Activated CD4-positive, alpha-beta T cell treated with anti-CD3 and anti-CD28 coated beads for 36 hours (primary cell): ENCODE measurements around the gene GNAI1. TPM values are rescaled to one million over a fixed set of nuclear protein-coding genes. Genes with fewer than 3 reads are reported as not detected.

Experiments used
- ATAC-seq: fragments of 200-7000 bp; cut with Tn5 transposase; one replicate; pipeline ENCODE4 v1.10.0; 2021; ENCODE audit warnings: mild to moderate bottlenecking, moderate library complexity
- CTCF ChIA-PET: fragments of 350-600 bp; sonication (Branson Sonifier 250); formaldehyde crosslinking; loops from one replicate; lab custom pipeline; 2021; ENCODE audit warnings: antibody characterized with exemption; lab: Charles Lee
- POLR2A ChIA-PET: fragments of 350-600 bp; sonication (Branson Sonifier 250); formaldehyde crosslinking; loops from one replicate; lab custom pipeline; 2021; ENCODE audit warnings: antibody characterized with exemption, inconsistent platforms; lab: Charles Lee
- DNase-seq: peaks from one replicate; pipeline ENCODE4 v3.0.0-alpha.2; 2020
- H3K27ac Mint-ChIP-seq: one replicate; pipeline ENCODE4 v1.8.0; 2021; ENCODE audit warnings: mixed read lengths
- H3K27me3 Mint-ChIP-seq: one replicate; pipeline ENCODE4 v1.8.0; 2021; ENCODE audit warnings: mixed read lengths
- H3K36me3 Mint-ChIP-seq: one replicate; pipeline ENCODE4 v1.8.0; 2021; ENCODE audit warnings: low read depth, mixed read lengths
- H3K4me1 Mint-ChIP-seq: one replicate; pipeline ENCODE4 v1.8.0; 2021; ENCODE audit warnings: mixed read lengths
- H3K4me3 Mint-ChIP-seq: one replicate; pipeline ENCODE4 v1.8.0; 2021; ENCODE audit warnings: mild to moderate bottlenecking, moderate library complexity, mixed read lengths
- H3K9me3 Mint-ChIP-seq: one replicate; pipeline ENCODE4 v1.8.0; 2021; ENCODE audit warnings: low read depth, mixed read lengths
- intact Hi-C, 2 experiments: fragments of 100-400 bp; cut with DNase I in 1 of 2; cut with micrococcal nuclease in 1 of 2; formaldehyde crosslinking; loops; one replicate each; pipeline versions ENCODE4 v1.14.2 to v1.15.1; 2022 to 2024; cut with DNase I, micrococcal nuclease
- total RNA-seq, 2 experiments: library from RNA; stranded (reverse); gene quantifications; one replicate each; pipeline ENCODE4 v1.2.3, GENCODE V29; 2021

GNAI1 gene
- total RNA-seq, 2 experiments from 2014 or later = 3.6 to 4.1 TPM

- H3K4me3 Mint-ChIP-seq = no peak overlapping the region
- no peaks in the 10 kb centered on the region for H3K9me3 Mint-ChIP-seq
- ATAC-seq (peak; percentile 45), DNase-seq (no peak)
- peaks cover 2% of the 10 kb centered on the region for H3K27me3 Mint-ChIP-seq
- H3K27ac Mint-ChIP-seq = no peak overlapping the region
- intact Hi-C loops = loop anchor here (1.0 to 5.0 kb wide), 3 partner anchors 40 to 129 kb away; no protein-coding TSS in a partner anchor
- peaks cover 14% of the 10 kb centered on the region for H3K4me1 Mint-ChIP-seq
- CTCF ChIA-PET = no interaction called here
- POLR2A ChIA-PET = no interaction called here
- no peaks in the 10 kb centered on the region for H3K36me3 Mint-ChIP-seq
These were observed 82.6 kb downstream of the GNAI1 start for GRCh38 chr7:80216996-80217842.

GRCh38 chr7:80218723-80219122 lies 84.1 kb downstream of the GNAI1 start:
- peak; percentile 82 for ATAC-seq
- ChIA-PET POLR2A (interaction anchor here (0.6 kb wide), 1 partner anchor 68 kb away, joined by 3 read pairs; no protein-coding TSS in a partner anchor), CTCF (interaction anchor here (0.7 kb wide), 1 partner anchor 374 kb away, joined by 3 read pairs; no protein-coding TSS in a partner anchor)
- Mint-ChIP-seq H3K27me3 (peaks cover 2% of the 10 kb centered on the region), H3K4me1 (peaks cover 14% of the 10 kb centered on the region), H3K27ac (no peak overlapping the region), H3K9me3 (no peaks in the 10 kb centered on the region), H3K36me3 (no peaks in the 10 kb centered on the region), H3K4me3 (no peak overlapping the region)
- intact Hi-C loops = loop anchor here (1.0 to 5.0 kb wide), 6 partner anchors 41 to 140 kb away; no protein-coding TSS in a partner anchor
- peak; percentile 30 for DNase-seq

GRCh38 chr7:80220022-80220634 lies 85.5 kb downstream of the GNAI1 start:
- peaks cover 2% of the 10 kb centered on the region for H3K27me3 Mint-ChIP-seq
- ChIA-PET POLR2A (no interaction called here), CTCF (no interaction called here)
- no peak overlapping the region for H3K4me3 Mint-ChIP-seq
- no peaks in the 10 kb centered on the region for H3K36me3 Mint-ChIP-seq
- DNase-seq (no peak), ATAC-seq (no peak)
- peaks cover 14% of the 10 kb centered on the region for H3K4me1 Mint-ChIP-seq
- intact Hi-C loops = no loop called here
- no peak overlapping the region for H3K27ac Mint-ChIP-seq
- no peaks in the 10 kb centered on the region for H3K9me3 Mint-ChIP-seq

GRCh38 chr7:80224415-80224814 lies 89.8 kb downstream of the GNAI1 start:
- CTCF ChIA-PET = interaction anchor here (0.6 kb wide), 1 partner anchor 612 kb away, joined by 3 read pairs; no protein-coding TSS in a partner anchor
- POLR2A ChIA-PET = no interaction called here
- Mint-ChIP-seq H3K36me3 (no peaks in the 10 kb centered on the region), H3K27me3 (peaks cover 2% of the 10 kb centered on the region), H3K27ac (no peak overlapping the region), H3K4me1 (peaks cover 3% of the 10 kb centered on the region), H3K4me3 (no peak overlapping the region), H3K9me3 (no peaks in the 10 kb centered on the region)
- no peak for DNase-seq
- intact Hi-C loops = no loop called here
- ATAC-seq = no peak

GRCh38 chr7:80225361-80225760 lies 90.7 kb downstream of the GNAI1 start:
- ATAC-seq = no peak
- H3K27me3 Mint-ChIP-seq = peaks cover under 1% of the 10 kb centered on the region
- no peak overlapping the region for H3K4me3 Mint-ChIP-seq
- no peaks in the 10 kb centered on the region for H3K36me3 Mint-ChIP-seq
- ChIA-PET CTCF (no interaction called here), POLR2A (no interaction called here)
- no peak for DNase-seq
- H3K27ac Mint-ChIP-seq = no peak overlapping the region
- H3K4me1 Mint-ChIP-seq = no peaks in the 10 kb centered on the region
- intact Hi-C loops = no loop called here
- H3K9me3 Mint-ChIP-seq = no peaks in the 10 kb centered on the region

- Mint-ChIP-seq H3K27me3 (no peaks in the 10 kb centered on the region), H3K4me1 (no peaks in the 10 kb centered on the region), H3K4me3 (no peak overlapping the region), H3K9me3 (no peaks in the 10 kb centered on the region), H3K27ac (no peak overlapping the region), H3K36me3 (no peaks in the 10 kb centered on the region)
- no peak for ATAC-seq
- CTCF ChIA-PET = no interaction called here
- DNase-seq = no peak
- POLR2A ChIA-PET = interaction anchor here (0.6 kb wide), 1 partner anchor 306 kb away, joined by 4 read pairs; no protein-coding TSS in a partner anchor
- intact Hi-C loops = no loop called here
These were observed 92.0 kb downstream of the GNAI1 start for GRCh38 chr7:80226629-80227028.

- intact Hi-C loops = no loop called here
- ChIA-PET CTCF (no interaction called here), POLR2A (no interaction called here)
These were observed 95.7 kb downstream of the GNAI1 start for GRCh38 chr7:80230327-80230726.

GRCh38 chr7:80231707-80232106 lies 97.1 kb downstream of the GNAI1 start:
- intact Hi-C loops = no loop called here
- Mint-ChIP-seq H3K4me3 (no peak overlapping the region), H3K4me1 (peaks cover 5% of the 10 kb centered on the region), H3K36me3 (no peaks in the 10 kb centered on the region), H3K27ac (no peak overlapping the region), H3K9me3 (no peaks in the 10 kb centered on the region), H3K27me3 (no peaks in the 10 kb centered on the region)
- ChIA-PET CTCF (interaction anchor here (0.7 kb wide), 1 partner anchor 458 kb away, joined by 3 read pairs; no protein-coding TSS in a partner anchor), POLR2A (no interaction called here)
- peak; percentile 69 for ATAC-seq
- peak; percentile 18 for DNase-seq

More at GRCh38 chr7:80230327-80230726, 95.7 kb downstream of the GNAI1 start:
- Mint-ChIP-seq H3K4me1 (peaks cover 5% of the 10 kb centered on the region), H3K36me3 (no peaks in the 10 kb centered on the region), H3K4me3 (no peak overlapping the region), H3K27ac (no peak overlapping the region), H3K27me3 (no peaks in the 10 kb centered on the region), H3K9me3 (no peaks in the 10 kb centered on the region)
- DNase-seq = no peak
- no peak for ATAC-seq

- Mint-ChIP-seq H3K4me3 (no peak overlapping the region), H3K4me1 (peaks cover 5% of the 10 kb centered on the region), H3K27me3 (no peaks in the 10 kb centered on the region), H3K36me3 (no peaks in the 10 kb centered on the region), H3K9me3 (no peaks in the 10 kb centered on the region), H3K27ac (no peak overlapping the region)
- ChIA-PET CTCF (interaction anchor here (0.7 to 1.4 kb wide), 3 partner anchors 12 to 98 kb away, joined by 3 to 5 read pairs (median 3); partner anchors contain the start of gene GNAI1), POLR2A (no interaction called here)
- DNase-seq (no peak), ATAC-seq (no peak)
- intact Hi-C loops = no loop called here
These were observed 98.5 kb downstream of the GNAI1 start for GRCh38 chr7:80232979-80233724.

GRCh38 chr7:80235334-80235733 lies 100.7 kb downstream of the GNAI1 start:
- no peak for DNase-seq
- Mint-ChIP-seq H3K27me3 (no peaks in the 10 kb centered on the region), H3K4me3 (no peak overlapping the region), H3K27ac (no peak overlapping the region), H3K4me1 (peaks cover 5% of the 10 kb centered on the region), H3K36me3 (no peaks in the 10 kb centered on the region), H3K9me3 (no peaks in the 10 kb centered on the region)
- POLR2A ChIA-PET = no interaction called here
- CTCF ChIA-PET = no interaction called here
- intact Hi-C loops = no loop called here
- no peak for ATAC-seq

- DNase-seq (no peak), ATAC-seq (no peak)
- intact Hi-C loops = no loop called here
- H3K27ac Mint-ChIP-seq = no peak overlapping the region
- no peaks in the 10 kb centered on the region for H3K9me3 Mint-ChIP-seq
- ChIA-PET CTCF (no interaction called here), POLR2A (no interaction called here)
- no peak overlapping the region for H3K4me3 Mint-ChIP-seq
- no peaks in the 10 kb centered on the region for H3K36me3 Mint-ChIP-seq
- peaks cover 5% of the 10 kb centered on the region for H3K4me1 Mint-ChIP-seq
- no peaks in the 10 kb centered on the region for H3K27me3 Mint-ChIP-seq
These were observed 102.0 kb downstream of the GNAI1 start for GRCh38 chr7:80236681-80237080.
